GM19463 (cell line): Measurements from ENCODE around the gene GNB1.

Source experiments
- ATAC-seq: cut with Tn5 transposase; IDR thresholded peaks from one replicate; pipeline ENCODE4 v1.9.1; 2021; ENCODE audit warnings: mild to moderate bottlenecking, moderate library complexity; ENCODE audit not compliant: unreplicated experiment

Gene GNB1

DNA sequence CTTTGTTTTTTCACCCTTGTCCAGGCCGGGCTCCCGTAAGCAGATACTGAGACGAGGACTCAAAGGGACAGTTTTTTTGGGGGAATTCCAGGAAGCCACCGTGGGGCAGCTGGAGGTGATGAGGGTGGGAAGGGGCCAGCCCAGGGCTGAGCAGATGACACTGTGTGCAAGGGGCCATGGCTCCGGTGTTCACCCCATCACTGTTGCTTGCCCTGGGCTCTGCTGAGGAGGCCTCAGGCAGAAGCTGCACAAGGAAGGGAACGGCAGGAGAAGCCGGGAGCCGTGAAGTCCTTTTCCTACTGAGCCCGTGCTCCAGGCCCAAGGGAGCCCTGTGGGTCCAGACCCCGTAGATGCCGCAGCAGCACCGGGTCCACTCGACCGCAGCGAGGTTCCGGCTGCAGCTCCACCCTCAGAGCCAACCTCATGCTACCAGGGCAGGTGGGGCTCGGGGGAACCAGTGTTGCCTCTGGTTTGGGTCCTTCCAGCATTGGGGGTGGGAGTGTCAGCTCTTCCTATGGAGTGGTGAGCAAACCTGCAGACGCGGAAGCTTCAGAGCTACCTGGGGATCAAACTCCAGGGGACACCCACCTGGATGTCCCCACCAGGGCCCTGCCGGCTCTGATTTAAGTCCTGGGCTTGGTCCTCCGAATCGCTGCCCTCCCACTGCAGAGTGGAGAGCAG, 19.9 kb upstream of the GNB1 start:
- ATAC-seq = no peak

DNA sequence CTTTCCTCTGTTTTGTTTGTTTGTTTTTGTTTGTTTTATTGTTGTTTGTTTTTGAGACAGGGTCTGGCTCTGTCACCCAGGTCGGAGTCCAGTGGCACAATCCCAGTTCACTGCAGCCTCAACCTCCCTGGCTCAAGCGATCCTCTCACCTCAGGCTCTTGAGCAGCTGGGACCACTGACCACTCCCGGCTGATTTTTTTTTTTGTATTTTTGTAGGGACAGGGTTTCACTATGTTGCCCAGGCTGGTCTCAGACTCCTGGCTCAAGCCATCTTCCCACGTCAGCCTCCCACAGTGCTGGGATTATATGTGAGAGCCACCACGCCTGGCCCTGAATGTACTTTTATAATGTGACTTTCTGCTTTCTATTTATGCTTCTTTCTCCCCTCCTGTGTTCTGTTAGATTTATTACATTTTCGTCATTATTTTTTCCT, 19.2 kb upstream of the GNB1 start:
- no peak for ATAC-seq

DNA sequence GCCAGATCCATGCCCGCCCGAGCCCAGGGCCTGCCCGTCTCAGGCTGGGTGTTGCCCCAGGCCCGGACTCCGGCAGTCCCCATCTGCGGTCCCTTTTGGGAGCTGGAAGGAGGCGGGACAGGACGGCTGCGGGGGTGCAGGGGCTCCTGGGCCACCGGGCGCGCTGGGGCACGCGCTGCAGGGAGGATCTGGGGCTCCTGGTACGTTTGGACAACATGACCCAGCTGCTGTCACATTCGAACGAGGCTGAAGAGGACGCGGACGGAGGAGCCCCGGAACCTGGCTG, 17.6 kb upstream of the GNB1 start:
- peak; percentile 13 for ATAC-seq

DNA sequence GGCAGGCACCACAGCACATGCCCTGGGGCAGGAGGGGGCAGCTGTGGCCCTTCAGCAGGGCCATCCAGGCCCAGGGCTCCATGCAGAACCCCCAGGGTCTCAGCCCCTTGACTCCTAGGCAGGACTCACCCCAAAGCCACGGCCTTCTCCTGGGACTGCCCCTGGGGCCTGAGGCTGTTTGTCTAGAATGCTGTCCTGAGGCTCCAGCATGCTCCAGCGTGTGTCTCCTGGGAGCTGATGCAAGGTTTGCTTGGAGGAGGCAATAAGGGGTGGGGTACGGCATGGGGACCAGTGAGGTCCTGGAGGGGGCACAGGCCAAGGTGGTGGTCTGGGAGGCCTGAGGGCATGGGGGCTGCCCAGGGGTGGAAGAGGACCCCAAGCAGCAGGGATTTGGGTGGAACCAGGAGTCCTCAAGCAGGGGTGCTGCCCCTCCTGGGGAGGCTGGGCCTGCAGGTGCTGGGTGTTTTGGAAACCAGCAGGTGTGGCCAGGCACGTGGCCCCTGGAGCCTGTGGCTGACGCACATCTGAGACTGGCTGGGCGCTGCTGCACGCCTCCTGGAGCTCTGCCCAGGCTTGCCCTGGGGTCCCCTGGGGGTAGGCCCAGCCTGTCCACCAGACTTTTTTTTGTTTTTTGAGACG, 16.3 kb upstream of the GNB1 start:
- no peak for ATAC-seq

DNA sequence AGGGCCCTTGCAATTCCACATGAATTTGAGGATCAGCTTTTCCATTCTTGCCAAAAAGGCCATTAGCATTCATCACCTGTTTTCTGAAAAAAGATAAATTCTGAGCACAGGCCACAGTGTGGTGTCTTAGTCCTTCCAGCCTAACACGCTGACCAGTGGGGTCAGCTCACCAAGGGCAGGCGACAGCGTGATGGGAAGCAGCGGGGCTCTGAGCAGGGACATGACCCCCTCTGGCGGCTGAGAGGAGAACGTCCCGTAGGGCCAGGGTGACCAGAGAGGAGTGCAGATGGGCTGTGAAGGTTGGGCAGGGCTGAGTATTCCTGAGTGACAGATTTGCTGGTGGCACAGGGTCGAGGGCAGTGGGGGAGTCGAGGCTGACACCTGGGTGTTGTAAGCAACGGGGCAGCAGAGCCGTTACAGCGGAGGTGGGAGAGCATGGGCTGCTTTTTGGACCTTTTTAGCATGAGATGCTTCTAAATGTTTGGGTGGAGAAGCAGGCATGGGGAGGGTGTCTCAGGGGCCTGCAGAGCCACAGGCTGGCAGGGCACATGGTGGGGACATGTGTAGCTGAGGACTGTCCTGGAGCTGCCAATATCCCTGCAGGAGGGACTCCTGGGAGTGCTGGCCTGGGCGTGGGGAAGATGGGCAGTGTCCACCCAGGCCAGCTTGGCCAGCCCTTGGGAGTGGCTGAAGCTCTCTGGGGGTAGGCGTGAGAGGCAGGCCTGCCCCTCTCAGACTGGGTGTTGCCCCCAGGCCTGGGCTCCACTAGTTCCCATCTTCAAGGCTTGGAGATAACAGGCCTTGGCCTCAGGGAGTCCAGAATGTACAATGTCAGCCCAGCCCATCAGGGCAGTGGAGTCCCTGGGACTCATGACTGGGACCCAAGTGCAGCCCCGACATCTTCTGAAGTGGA, 15.6 kb upstream of the GNB1 start:
- no peak for ATAC-seq

DNA sequence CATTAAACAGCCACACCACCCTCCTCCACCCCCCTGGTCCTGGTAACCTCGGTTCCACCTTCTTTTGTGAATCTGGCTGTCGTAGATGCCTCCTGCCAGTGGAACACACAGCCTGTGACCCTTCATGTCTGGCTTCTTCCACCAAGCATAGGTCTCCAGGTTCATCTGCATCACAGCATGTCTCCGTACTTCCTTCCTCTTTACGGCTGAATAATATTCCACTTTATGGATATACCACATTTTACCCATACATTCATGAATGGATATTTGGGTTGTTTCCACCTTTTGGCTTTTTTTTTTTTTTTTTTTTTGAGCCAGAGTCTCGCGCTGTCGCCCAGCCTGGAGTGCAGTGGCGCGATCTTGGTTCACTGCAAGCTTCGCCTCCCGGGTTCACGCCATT, 12.3 kb upstream of the GNB1 start:
- no peak for ATAC-seq

DNA sequence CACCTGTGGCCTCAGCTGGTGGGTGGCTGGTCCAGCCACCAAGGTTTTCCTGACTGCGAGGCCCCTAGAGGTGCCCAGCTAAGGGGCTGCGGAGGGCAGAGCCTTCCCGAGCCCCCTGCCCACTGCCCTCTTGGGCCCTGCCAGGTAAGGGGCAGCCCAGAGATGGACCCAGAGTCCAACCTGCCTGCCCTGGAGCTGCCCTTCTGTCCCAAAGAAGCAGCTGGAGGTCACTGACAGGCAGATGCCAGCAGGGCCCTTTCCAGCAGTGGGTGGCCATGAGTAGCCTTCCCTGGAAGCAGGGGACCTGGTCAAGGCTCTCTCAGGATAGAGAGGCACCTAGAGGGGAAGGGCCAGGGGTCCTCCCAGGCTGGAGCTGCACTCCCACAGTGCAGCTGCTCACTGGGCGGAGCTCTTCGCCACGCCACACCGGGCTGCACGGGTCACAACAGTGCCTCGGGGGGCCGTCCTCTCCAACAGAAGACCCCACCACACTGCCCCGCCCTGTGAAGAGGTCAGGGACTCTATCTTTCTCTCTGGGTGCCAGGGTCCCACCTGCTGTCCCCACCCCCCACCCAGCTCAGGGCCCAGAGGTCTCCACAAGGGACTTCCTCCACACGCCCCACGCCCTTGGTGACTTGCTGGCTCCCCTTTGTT, 10.9 kb upstream of the GNB1 start:
- no peak for ATAC-seq

DNA sequence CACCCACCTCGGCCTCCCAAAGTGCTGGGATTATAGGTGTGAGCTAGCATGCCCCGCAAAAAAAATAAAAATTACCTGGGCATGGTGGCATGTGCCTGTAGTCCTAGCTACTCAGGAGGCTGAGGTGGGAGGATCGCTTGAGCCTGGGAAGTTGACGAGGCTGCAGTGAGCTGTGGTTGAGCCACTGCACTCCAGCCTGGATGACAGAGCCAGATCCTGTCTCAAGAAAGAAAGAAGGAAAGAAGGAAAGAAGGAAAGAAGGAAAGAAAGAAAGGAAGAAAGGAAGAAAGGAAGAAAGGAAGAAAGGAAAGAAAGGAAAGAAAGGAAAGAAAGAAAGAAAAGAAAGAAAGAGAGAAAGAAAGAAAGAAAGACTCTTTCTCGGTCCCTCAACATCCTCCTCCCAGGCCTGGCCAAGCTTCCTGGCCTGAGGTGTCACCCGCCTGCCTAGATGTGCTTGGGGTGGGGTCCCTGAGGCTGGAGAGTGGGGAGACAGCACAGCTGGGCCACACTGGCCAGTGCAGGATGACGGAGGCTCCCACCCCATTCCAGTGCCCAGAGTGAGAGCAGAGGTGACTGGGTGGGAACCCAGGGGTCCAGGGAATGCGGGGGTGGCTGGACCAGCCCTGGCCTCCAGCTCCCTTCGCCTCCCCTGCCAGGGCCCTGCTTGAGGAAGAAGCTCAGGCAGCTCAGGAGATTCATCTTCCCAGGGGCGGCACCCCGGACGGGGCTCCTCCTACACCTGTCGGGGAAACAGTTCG, 10.2 kb upstream of the GNB1 start:
- no peak for ATAC-seq

DNA sequence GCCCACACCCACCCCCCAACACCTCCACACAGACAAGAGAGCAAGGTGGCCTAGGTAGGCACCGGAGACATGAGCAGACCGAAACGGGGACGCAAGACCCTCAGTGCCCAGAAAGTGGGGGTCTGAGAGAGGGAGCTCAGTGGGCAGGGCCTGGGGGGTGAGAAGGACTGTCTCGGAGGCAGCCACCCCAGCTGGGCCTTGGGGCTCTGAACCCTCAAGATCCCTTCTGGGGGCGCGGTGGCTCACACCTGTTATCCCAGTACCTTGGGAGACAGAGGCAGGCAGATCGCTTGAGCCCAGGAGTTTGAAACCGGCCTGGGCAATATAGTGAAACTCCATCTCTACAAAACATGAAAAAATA, 9.1 kb upstream of the GNB1 start:
- ATAC-seq = no peak

DNA sequence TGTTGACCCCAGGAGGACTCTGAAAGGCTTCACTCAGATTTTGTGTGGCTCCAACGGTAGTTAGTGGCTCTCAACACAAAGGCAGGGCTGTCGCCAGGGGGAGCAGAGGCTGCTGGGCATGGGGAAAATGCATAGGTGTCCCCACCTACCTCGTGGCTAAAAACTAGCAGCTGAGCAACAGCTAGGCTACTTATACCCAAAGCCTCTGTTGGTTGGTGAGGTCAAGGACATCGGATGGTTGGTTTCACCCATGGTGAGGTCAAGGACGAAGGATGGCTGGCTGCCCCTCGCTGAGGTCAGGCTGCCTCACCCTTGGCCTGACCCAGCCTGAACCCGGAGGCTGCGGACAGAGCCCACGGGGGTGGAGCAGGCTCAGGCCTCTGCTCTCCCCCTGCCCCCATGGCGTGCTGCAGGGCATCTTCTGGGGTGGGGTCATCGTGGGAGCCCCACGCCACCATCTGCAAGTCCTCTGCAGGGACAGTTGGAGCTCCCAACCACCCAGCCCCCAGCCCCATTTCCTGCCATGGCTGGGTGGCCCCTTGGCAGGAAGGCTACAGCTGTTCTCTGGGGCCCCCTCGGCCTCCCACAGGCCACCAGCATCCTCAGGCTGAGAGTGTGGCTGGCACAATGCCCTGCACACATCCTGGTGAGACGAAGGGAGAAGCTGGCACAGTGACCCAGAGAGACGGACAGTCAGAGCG, 8.5 kb upstream of the GNB1 start:
- no peak for ATAC-seq

DNA sequence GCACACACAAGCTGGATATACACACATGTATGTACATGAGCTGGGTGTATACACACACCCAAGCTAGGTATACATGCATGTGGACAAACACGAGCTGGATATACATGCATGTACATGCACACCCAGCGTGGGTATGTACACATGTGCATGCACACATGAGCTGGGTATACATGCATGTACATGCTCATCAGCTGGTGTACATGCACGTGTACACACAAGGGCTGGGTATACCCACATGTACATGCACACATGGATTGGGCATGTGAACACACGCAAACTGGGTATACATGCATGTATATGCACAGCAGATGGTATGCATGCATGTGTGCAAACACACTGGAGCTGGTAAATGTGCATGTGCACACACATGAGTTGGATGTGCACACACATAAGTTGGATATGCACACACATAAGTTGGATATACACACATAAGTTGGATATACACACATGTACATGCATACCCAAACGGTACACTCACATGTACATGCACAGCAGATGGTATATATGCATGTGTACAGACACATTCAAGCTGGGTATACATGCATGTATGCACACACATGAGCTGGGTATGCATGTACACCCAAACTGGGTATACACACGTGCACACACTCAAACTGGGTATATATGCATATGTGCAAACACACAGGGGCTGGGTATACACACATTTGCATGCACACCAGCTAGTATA, 7.5 kb upstream of the GNB1 start:
- no peak for ATAC-seq

DNA sequence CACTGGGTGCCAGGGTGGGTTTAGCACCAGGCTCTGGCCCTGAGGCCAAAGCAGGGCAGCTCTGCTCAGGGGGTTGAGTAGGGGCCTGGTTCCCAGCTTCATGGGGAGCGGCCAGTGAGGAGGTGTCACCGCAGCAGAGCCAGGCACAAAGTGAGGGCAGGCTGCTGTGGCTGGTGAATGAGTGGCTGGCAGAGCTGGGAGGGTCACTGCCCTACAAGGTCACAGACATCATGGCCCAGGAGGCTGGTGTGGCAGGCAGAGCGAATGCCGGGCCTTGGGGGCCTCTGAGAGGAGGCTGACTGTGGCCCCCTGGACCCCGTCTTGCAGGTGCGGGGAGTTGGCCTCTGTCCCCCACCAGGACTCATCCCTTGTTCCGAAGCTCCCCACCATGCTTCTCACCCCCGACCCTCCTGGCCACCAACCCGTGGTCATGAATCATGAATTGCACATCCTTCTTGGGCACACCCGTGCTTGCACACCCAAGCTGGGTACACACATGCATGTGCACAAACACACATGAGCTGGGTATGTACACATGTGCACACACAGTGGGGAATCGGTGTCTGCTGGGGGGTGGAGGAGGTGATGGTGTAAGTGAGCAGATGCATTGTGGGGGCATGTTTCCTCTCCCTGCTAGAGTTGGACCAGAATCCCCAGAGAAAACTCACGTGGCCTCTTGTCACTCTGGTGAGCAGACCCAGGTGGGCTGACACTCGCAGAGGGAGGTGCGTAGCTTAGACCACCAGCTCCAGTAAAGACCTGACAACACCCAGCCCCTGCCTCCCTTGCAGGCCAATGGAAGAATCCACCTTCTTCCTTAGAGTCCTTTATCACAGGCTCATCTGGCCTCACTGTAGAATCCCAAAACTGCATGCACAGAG, 4.8 kb upstream of the GNB1 start:
- no peak for ATAC-seq

DNA sequence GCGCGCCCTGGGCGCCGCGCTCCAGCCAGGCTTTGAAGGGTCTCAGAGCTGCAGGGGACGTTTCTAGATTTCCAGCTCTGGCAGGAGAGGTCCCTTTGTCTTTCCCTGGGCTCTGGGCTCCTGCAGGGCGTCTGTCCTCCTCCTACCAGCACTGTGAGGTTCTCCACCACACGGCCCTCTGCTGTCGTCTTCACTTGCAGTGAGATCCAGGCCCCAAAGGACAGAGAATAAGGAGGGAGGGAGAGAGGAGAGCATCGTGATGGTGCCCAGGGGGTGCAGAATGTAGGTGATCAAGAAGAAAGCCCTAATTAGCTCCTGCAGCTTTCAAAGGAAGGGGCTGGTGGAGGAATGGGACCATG, 4.2 kb upstream of the GNB1 start:
- ATAC-seq = no peak

DNA sequence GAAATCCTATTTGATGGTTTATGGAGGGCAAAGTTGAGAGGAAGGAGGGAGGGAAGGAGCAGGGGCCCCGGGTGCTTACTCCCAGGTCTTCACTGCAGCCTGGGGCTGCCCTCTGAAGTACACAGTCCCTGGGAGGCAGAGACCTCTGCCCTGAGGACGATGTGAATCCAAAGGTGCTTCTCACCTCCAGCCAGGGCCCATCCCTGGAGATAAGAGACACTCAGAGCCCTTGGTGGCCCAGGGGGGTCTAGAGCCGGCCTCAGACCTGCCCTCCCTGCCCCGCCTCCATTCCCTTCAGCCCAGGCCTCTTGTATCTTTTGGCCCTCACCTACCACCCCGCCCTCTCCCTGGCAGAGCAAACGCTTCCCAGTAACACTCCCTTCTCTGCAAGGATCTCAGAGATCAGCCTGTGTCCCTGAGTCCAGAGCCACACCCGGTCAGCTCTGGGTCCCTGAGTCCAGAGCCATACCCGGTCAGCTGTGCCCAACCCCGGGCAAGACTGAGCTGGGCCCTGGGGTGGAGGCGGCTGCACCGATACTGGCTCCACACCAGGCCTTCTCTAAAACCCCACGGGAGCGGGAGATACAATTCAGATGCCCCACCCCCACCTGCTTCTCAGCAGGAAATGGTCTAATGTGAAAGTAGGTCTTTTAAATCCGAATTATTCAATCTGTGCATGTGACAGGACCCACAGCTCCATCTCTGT, 3.6 kb upstream of the GNB1 start:
- no peak for ATAC-seq

DNA sequence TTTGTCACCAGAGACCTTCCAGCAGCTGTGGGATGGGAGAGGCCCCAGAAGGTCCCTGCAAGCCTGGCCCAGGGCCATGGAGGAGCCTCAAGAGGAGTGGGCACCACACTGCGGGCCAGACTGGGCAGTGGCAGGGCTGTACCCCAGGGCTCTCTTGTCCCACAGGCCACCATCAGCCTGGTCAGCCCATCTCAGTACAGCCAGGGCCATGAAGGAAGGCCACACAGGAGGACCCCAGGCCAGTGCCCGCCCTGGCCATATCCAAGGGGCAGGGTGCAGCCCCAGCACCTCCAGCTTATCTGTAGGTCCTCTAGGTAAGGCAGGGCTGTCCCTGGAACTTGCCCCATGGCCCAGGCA, 3.1 kb upstream of the GNB1 start:
- ATAC-seq = no peak

DNA sequence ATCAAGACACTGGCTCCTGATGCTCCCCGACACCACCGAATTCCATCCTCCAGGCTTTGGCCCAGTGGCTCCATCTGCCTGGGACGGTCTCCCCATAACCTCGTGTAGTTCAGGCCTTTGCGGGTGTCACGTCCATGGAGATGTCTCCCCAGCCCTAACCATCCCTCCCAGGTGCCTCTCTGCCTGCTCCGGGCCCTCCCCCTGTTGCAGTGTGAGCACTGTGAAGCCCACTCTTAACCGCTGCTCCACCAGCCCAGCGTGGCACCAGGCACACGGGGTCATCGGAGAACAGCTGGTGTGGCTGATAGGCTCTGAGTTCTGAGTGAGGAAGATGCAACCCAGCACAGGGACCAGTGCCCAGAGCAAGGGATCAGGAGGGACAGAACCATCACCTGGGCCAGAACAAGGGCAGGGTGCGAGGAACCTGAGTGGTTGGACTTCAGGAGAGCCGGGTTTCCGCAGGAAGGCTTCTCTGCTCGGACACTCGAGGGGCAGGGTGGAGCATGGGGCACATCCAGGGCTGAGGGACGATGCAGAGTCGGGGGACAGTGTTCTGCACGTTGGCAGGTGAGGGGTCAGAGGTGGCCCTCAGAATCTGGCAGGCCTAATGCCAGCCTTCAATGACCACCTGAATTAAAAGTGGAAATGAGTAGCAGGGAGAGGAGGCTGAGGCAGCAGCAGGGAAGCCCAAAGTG, 2.6 kb upstream of the GNB1 start:
- no peak for ATAC-seq

DNA sequence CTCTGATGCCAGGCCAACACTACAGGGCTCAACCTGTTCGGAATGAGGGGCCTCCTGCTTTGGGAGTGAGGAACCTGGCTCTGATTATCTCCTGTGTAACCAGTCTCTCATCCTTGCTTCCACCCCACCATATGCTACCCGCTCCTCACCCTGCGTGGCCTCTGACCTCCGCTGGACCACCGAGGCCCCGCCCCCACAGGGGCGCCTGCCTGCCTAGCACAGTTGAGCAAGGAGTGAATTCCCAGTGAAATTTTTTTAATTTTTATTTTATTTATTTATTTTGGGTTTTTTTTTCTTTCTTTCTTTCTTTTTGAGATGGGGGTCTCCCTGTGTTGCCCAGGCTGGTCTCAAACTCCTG, 1.9 kb upstream of the GNB1 start:
- ATAC-seq = no peak
